HG03342 (cell line): ENCODE measurements around the gene PDZRN3.

Experiments
- ATAC-seq: cut with Tn5 transposase; IDR thresholded peaks from one replicate; pipeline ENCODE4 v1.9.1; 2021; ENCODE audit warnings: mild to moderate bottlenecking, moderate library complexity; ENCODE audit not compliant: unreplicated experiment

PDZRN3 gene

GRCh38 chr3:73498764-73499622 lies 125.7 kb downstream of the PDZRN3 start:
- peak; percentile 53 for ATAC-seq

GRCh38 chr3:73497646-73498406 lies 126.9 kb downstream of the PDZRN3 start:
- no peak for ATAC-seq

- ATAC-seq = no peak
These were observed 131.0 kb downstream of the PDZRN3 start for GRCh38 chr3:73493543-73494308.

GRCh38 chr3:73492186-73492585 lies 132.6 kb downstream of the PDZRN3 start:
- no peak for ATAC-seq

GRCh38 chr3:73491287-73491662 lies 133.5 kb downstream of the PDZRN3 start:
- ATAC-seq = no peak

- no peak for ATAC-seq
These were observed 134.1 kb downstream of the PDZRN3 start for GRCh38 chr3:73490453-73491286.

- no peak for ATAC-seq
These were observed 138.8 kb downstream of the PDZRN3 start for GRCh38 chr3:73485877-73486330.

- ATAC-seq = peak; percentile 81
These were observed 140.0 kb downstream of the PDZRN3 start for GRCh38 chr3:73484656-73485248.

GRCh38 chr3:73481888-73482287 lies 142.9 kb downstream of the PDZRN3 start:
- ATAC-seq = no peak

GRCh38 chr3:73480187-73480672 lies 144.5 kb downstream of the PDZRN3 start:
- no peak for ATAC-seq

- no peak for ATAC-seq
These were observed 145.4 kb downstream of the PDZRN3 start for GRCh38 chr3:73479325-73479724.

GRCh38 chr3:73478858-73479257 lies 145.9 kb downstream of the PDZRN3 start:
- ATAC-seq = no peak

- no peak for ATAC-seq
These were observed 149.0 kb downstream of the PDZRN3 start for GRCh38 chr3:73475717-73476116.

GRCh38 chr3:73475175-73475574 lies 149.6 kb downstream of the PDZRN3 start:
- ATAC-seq = no peak

- ATAC-seq = no peak
These were observed 150.1 kb downstream of the PDZRN3 start for GRCh38 chr3:73474619-73475018.

- ATAC-seq = no peak
These were observed 150.8 kb downstream of the PDZRN3 start for GRCh38 chr3:73473898-73474416.

GRCh38 chr3:73473181-73473897 lies 151.4 kb downstream of the PDZRN3 start:
- ATAC-seq = no peak

GRCh38 chr3:73471986-73472787 lies 152.6 kb downstream of the PDZRN3 start:
- no peak for ATAC-seq
